A673 (cell line): Measurements from ENCODE around the gene ZC3H12D. TPM values are rescaled to one million over a fixed set of nuclear protein-coding genes. Genes with fewer than 3 reads are reported as not detected.
"Not testable (repeated sequence)": the region's sequence is repeated elsewhere in the genome, so short reads cannot be mapped to it uniquely, and the experiment has no call there.

ENCODE experiments used
- BruUV-seq: library from RNA; stranded (reverse); fragments of 400-500 nt; replicated peaks from 2 replicates; lab custom pipeline; 2021; lab: Mats Ljungman, UMichigan
- CTCF ChIA-PET: fragments of 300-600 bp; sonication (Branson Sonifier 250); formaldehyde crosslinking; loops from one replicate; lab custom pipeline; 2022; ENCODE audit warnings: antibody characterized with exemption; lab: Charles Lee
- POLR2A ChIA-PET: fragments of 300-600 bp; sonication (Branson Sonifier 250); formaldehyde crosslinking; loops from one replicate; lab custom pipeline; 2022; ENCODE audit warnings: antibody characterized with exemption; ENCODE audit not compliant: low non-redundant PET; lab: Charles Lee
- DNase-seq: peaks from one replicate; pipeline ENCODE4 v3.0.0-alpha.2; 2015; ENCODE audit warnings: low spot score
- H3K27ac ChIP-seq: fragments of 200-600 bp; sonication (generic); 2 replicates; pipeline ENCODE4 v1.5.1; 2016; ENCODE audit warnings: mixed run types, low read depth, mild to moderate bottlenecking, mixed read lengths, antibody characterized with exemption, low read length; ENCODE audit not compliant: poor library complexity, severe bottlenecking
- H3K27me3 ChIP-seq: fragments of 200-600 bp; sonication (generic); replicated peaks from 2 replicates; pipeline ENCODE4 v1.6.1; 2017; ENCODE audit warnings: mixed run types, low read depth, mild to moderate bottlenecking, mixed read lengths, antibody characterized with exemption, low read length; ENCODE audit not compliant: insufficient read depth, poor library complexity
- H3K36me3 ChIP-seq: fragments of 200-600 bp; sonication (generic); 2 replicates; pipeline ENCODE4 v1.6.1; 2016; ENCODE audit warnings: mixed run types, mild to moderate bottlenecking, mixed read lengths, antibody characterized with exemption, low read length; ENCODE audit not compliant: insufficient read depth, poor library complexity, severe bottlenecking
- H3K4me1 ChIP-seq: fragments of 200-600 bp; sonication (generic); 2 replicates; pipeline ENCODE4 v1.6.1; 2017; ENCODE audit warnings: mixed run types, mild to moderate bottlenecking, mixed read lengths, antibody characterized with exemption, low read length; ENCODE audit not compliant: insufficient read depth, poor library complexity, severe bottlenecking
- H3K4me3 ChIP-seq: fragments of 200-600 bp; sonication (generic); 2 replicates; pipeline ENCODE4 v1.5.1; 2016; ENCODE audit warnings: low read depth, mixed run types, mild to moderate bottlenecking, mixed read lengths, low read length; ENCODE audit not compliant: poor library complexity, severe bottlenecking
- H3K9me3 ChIP-seq: fragments of 200-600 bp; sonication (generic); 2 replicates; pipeline ENCODE4 v1.6.1; 2016; ENCODE audit warnings: mixed run types, low read depth, mild to moderate bottlenecking, mixed read lengths, antibody characterized with exemption, low read length; ENCODE audit not compliant: poor library complexity, severe bottlenecking
- CTCF ChIP-seq: fragments of 300-800, 200-600 bp; sonication (generic); conservative IDR thresholded peaks from 2 replicates; pipeline ENCODE4 v1.5.1; 2017; ENCODE audit warnings: low read depth, mild to moderate bottlenecking, antibody characterized with exemption, low read length, moderate library complexity, mixed read lengths
- EZH2 ChIP-seq: fragments of 200-600 bp; sonication (generic); IDR thresholded peaks from 2 replicates; pipeline ENCODE4 v1.6.1; 2017; ENCODE audit warnings: borderline replicate concordance, low read depth, mild to moderate bottlenecking, mixed read lengths, antibody characterized with exemption, low read length; ENCODE audit not compliant: poor library complexity, severe bottlenecking
- intact Hi-C: fragments of 100-400 bp; cut with micrococcal nuclease; formaldehyde crosslinking; loops from one replicate; pipeline ENCODE4 v1.10.0; 2022; ENCODE audit not compliant: unreplicated experiment
- total RNA-seq: library from RNA; stranded (reverse); gene quantifications from 2 replicates; pipeline ENCODE4 v1.2.3, GENCODE V29; 2021

The ZC3H12D gene
- total RNA-seq, 1 experiment from 2014 or later = 0.30 TPM

- BruUV-seq = no TSS peak
- Histone ChIP-seq H3K4me3 (no peak overlapping the region), H3K36me3 (no peaks in the 10 kb centered on the region), H3K4me1 (no peaks in the 10 kb centered on the region), H3K27ac (no peak overlapping the region), H3K9me3 (no peaks in the 10 kb centered on the region), H3K27me3 (no peaks in the 10 kb centered on the region)
- POLR2A ChIA-PET = no interaction called here
- CTCF ChIA-PET = no interaction called here
- TF ChIP-seq EZH2 (no peak), CTCF (no peak)
- DNase-seq = no peak
- intact Hi-C loops = no loop called here
Observed at GRCh38 chr6:149445573-149445972, 39.2 kb downstream of the ZC3H12D start.

GRCh38 chr6:149445095-149445466 is 39.7 kb downstream of the ZC3H12D start:
- Histone ChIP-seq H3K4me3 (no peak overlapping the region), H3K4me1 (no peaks in the 10 kb centered on the region), H3K27ac (no peak overlapping the region), H3K9me3 (no peaks in the 10 kb centered on the region), H3K36me3 (no peaks in the 10 kb centered on the region), H3K27me3 (no peaks in the 10 kb centered on the region)
- POLR2A ChIA-PET = no interaction called here
- DNase-seq = no peak
- intact Hi-C loops = no loop called here
- no TSS peak for BruUV-seq
- CTCF ChIA-PET = no interaction called here
- TF ChIP-seq CTCF (no peak), EZH2 (no peak)

GRCh38 chr6:149444360-149445094 is 40.3 kb downstream of the ZC3H12D start:
- intact Hi-C loops, H3K36me3 ChIP-seq, CTCF ChIA-PET, H3K4me1 ChIP-seq, H3K27me3 ChIP-seq, H3K27ac ChIP-seq, DNase-seq, H3K9me3 ChIP-seq, H3K4me3 ChIP-seq, POLR2A ChIA-PET, BruUV-seq: not testable (repeated sequence)
